ENCODE measurements around the gene WDFY3.

Gene WDFY3

GRCh38 chr4:84901740-84902281, 64.7 kb downstream of the WDFY3 start:
- DNase-seq = no peak

- DNase-seq = no peak
Observed at GRCh38 chr4:84901173-84901572, 65.3 kb downstream of the WDFY3 start.

- DNase-seq = no peak
Observed at GRCh38 chr4:84899616-84900015, 66.9 kb downstream of the WDFY3 start.

GRCh38 chr4:84897516-84897915, 69.0 kb downstream of the WDFY3 start:
- no peak for DNase-seq

- no peak for DNase-seq
Observed at GRCh38 chr4:84895283-84895682, 71.2 kb downstream of the WDFY3 start.

GRCh38 chr4:84894621-84895020, 71.9 kb downstream of the WDFY3 start:
- no peak for DNase-seq

GRCh38 chr4:84892950-84893349, 73.5 kb downstream of the WDFY3 start:
- no peak for DNase-seq

- DNase-seq = no peak
Observed at GRCh38 chr4:84887824-84888223, 78.7 kb downstream of the WDFY3 start.

GRCh38 chr4:84879651-84880200, 86.8 kb downstream of the WDFY3 start:
- no peak for DNase-seq

- no peak for DNase-seq
Observed at GRCh38 chr4:84878546-84878945, 87.9 kb downstream of the WDFY3 start.

GRCh38 chr4:84878090-84878489, 88.4 kb downstream of the WDFY3 start:
- DNase-seq = no peak

- no peak for DNase-seq
Observed at GRCh38 chr4:84877051-84877833, 89.2 kb downstream of the WDFY3 start.

- no peak for DNase-seq
Observed at GRCh38 chr4:84875636-84876371, 90.7 kb downstream of the WDFY3 start.

GRCh38 chr4:84874619-84875018, 91.9 kb downstream of the WDFY3 start:
- DNase-seq = no peak

- DNase-seq = no peak
Observed at GRCh38 chr4:84870398-84871163, 95.9 kb downstream of the WDFY3 start.

- no peak for DNase-seq
Observed at GRCh38 chr4:84866295-84866694, 100.2 kb downstream of the WDFY3 start.

- no peak for DNase-seq
Observed at GRCh38 chr4:84865600-84865999, 100.9 kb downstream of the WDFY3 start.

GRCh38 chr4:84862064-84862463, 104.4 kb downstream of the WDFY3 start:
- no peak for DNase-seq

- DNase-seq = no peak
Observed at GRCh38 chr4:84857296-84857695, 109.2 kb downstream of the WDFY3 start.

- DNase-seq = no peak
Observed at GRCh38 chr4:84856468-84857049, 109.9 kb downstream of the WDFY3 start.

GRCh38 chr4:84855774-84856173, 110.7 kb downstream of the WDFY3 start:
- no peak for DNase-seq

GRCh38 chr4:84852081-84852480, 114.4 kb downstream of the WDFY3 start:
- DNase-seq = no peak
